HCT116 (cell line): ENCODE measurements around the gene ATP11B. TPM values are rescaled to one million over a fixed set of nuclear protein-coding genes. Genes with fewer than 3 reads are reported as not detected.

Experiments used
- ATAC-seq: fragments of 200-7000 bp; cut with Tn5 transposase; 2 replicates; pipeline ENCODE4 v1.9.1; 2020; ENCODE audit warnings: mild to moderate bottlenecking, moderate library complexity
- BruUV-seq: library from RNA; stranded (reverse); fragments of 400-500 nt; replicated peaks from 2 replicates; lab custom pipeline; 2021; lab: Mats Ljungman, UMichigan
- CTCF ChIA-PET: fragments of 300-600 bp; sonication (Branson Sonifier 250); formaldehyde crosslinking; loops from one replicate; lab custom pipeline; 2021; ENCODE audit warnings: antibody characterized with exemption; lab: Charles Lee
- POLR2A ChIA-PET: fragments of 300-600, 350-600 bp; sonication (Branson Sonifier 250); formaldehyde crosslinking; loops from one replicate; lab custom pipeline; 2021; ENCODE audit warnings: antibody characterized with exemption; lab: Charles Lee
- RAD21 ChIA-PET, 2 experiments: fragments of 300-600 bp; sonication (Branson Sonifier 250); formaldehyde crosslinking; loops; one replicate each; lab custom pipeline; 2023; ENCODE audit warnings: low total read pairs in 2 of 2; ENCODE audit not compliant: uncharacterized antibody in 2 of 2, unreplicated experiment in 2 of 2, low non-redundant PET in 1 of 2; lab: Charles Lee
- DNase-seq: peaks from one replicate; pipeline ENCODE4 v3.0.0-alpha.2; 2010; ENCODE audit warnings: low read depth, low spot score
- H2AFZ ChIP-seq: fragments of 200-600 bp; shearing (Covaris generic), sonication (generic); 2 replicates; pipeline ENCODE4 v1.6.1; 2017; ENCODE audit warnings: low read depth, mixed run types, mixed read lengths, antibody characterized with exemption, low read length; ENCODE audit not compliant: poor library complexity, severe bottlenecking
- H3K27ac ChIP-seq: 2 replicates; pipeline ENCODE4 v1.5.1; 2012; ENCODE audit warnings: low read depth, low read length
- H3K27me3 ChIP-seq: fragments of 200-600 bp; sonication (generic); 2 replicates; pipeline ENCODE4 v1.6.1; 2016; ENCODE audit warnings: mixed run types, low read length, mixed read lengths; ENCODE audit not compliant: insufficient read depth
- H3K36me3 ChIP-seq, 2 experiments: fragments of 200-500 bp in 1 of 2; fragments of 200-600 bp in 1 of 2; sonication (Bioruptor generic) in 1 of 2; sonication (generic) in 1 of 2; 2 replicates each; pipeline versions ENCODE4 v1.5.1 to v1.6.1; 2014 to 2016; ENCODE audit warnings: low read length in 2 of 2, inconsistent platforms in 1 of 2, mixed read lengths in 1 of 2, mixed run types in 1 of 2; ENCODE audit not compliant: insufficient read depth in 2 of 2, control insufficient read depth in 1 of 2
- H3K4me1 ChIP-seq, 2 experiments: fragments of 200-600 bp in 1 of 2; sonication (generic) in 1 of 2; 2 replicates each; pipeline versions ENCODE4 v1.5.1 to v1.6.1; 2012 to 2017; ENCODE audit warnings: low read length in 2 of 2, inconsistent platforms in 1 of 2, mild to moderate bottlenecking in 1 of 2, mixed read lengths in 1 of 2, mixed run types in 1 of 2, moderate library complexity in 1 of 2; ENCODE audit not compliant: insufficient read depth in 2 of 2, control insufficient read depth in 1 of 2
- H3K4me2 ChIP-seq: fragments of 200-600 bp; sonication (generic); 2 replicates; pipeline ENCODE4 v1.6.1; 2017; ENCODE audit warnings: mixed run types, low read length, mixed read lengths
- H3K4me3 ChIP-seq, 2 experiments: fragments of 200-600 bp in 1 of 2; sonication (generic) in 1 of 2; replicated peaks in 1 of 2; 2 replicates each; pipeline ENCODE4 v1.5.1; 2011 to 2016; ENCODE audit warnings: low read length in 2 of 2, control low read depth in 1 of 2, low read depth in 1 of 2, mild to moderate bottlenecking in 1 of 2, mixed read lengths in 1 of 2, mixed run types in 1 of 2
- H3K79me2 ChIP-seq: fragments of 200-600 bp; sonication (generic); 2 replicates; pipeline ENCODE4 v1.6.1; 2017; ENCODE audit warnings: mild to moderate bottlenecking, mixed run types, low read length, moderate library complexity, mixed read lengths; ENCODE audit not compliant: insufficient read depth
- H3K9ac ChIP-seq: fragments of 200-600 bp; sonication (generic); 2 replicates; pipeline ENCODE4 v1.6.1; 2016; ENCODE audit warnings: low read length, mixed read lengths
- H3K9me2 ChIP-seq: fragments of 200-600 bp; sonication (generic), shearing (Covaris generic); 2 replicates; pipeline ENCODE4 v1.6.1; 2017; ENCODE audit warnings: mixed run types, mild to moderate bottlenecking, moderate library complexity; ENCODE audit not compliant: insufficient read depth
- H3K9me3 ChIP-seq, 2 experiments: fragments of 200-500 bp in 1 of 2; fragments of 200-600 bp in 1 of 2; sonication (Bioruptor generic) in 1 of 2; sonication (generic) in 1 of 2; 2 replicates each; pipeline ENCODE4 v1.6.1; 2014 to 2017; ENCODE audit warnings: low read length in 2 of 2, mixed read lengths in 2 of 2, inconsistent platforms in 1 of 2, low read depth in 1 of 2, mild to moderate bottlenecking in 1 of 2, mixed run types in 1 of 2, moderate library complexity in 1 of 2; ENCODE audit not compliant: control insufficient read depth in 1 of 2, insufficient read depth in 1 of 2
- H4K20me1 ChIP-seq: fragments of 200-600 bp; sonication (generic), shearing (Covaris generic); 2 replicates; pipeline ENCODE4 v1.6.1; 2017; ENCODE audit warnings: mixed run types, mild to moderate bottlenecking, moderate library complexity; ENCODE audit not compliant: insufficient read depth
- EGR1 ChIP-seq: IDR thresholded peaks from 2 replicates; pipeline ENCODE4 v1.6.1; 2012; ENCODE audit warnings: low read depth
- ELF1 ChIP-seq: IDR thresholded peaks from 2 replicates; pipeline ENCODE4 v1.6.1; 2012; ENCODE audit warnings: low read depth, borderline replicate concordance
- FOSL1 ChIP-seq: IDR thresholded peaks from 2 replicates; pipeline ENCODE4 v1.6.1; 2012; ENCODE audit warnings: low read depth
- JUND ChIP-seq: IDR thresholded peaks from 2 replicates; pipeline ENCODE4 v1.6.1; 2012
- RAD21 ChIP-seq: IDR thresholded peaks from 2 replicates; pipeline ENCODE4 v1.6.1; 2012; ENCODE audit warnings: low read depth, mild to moderate bottlenecking
- SIN3A ChIP-seq: IDR thresholded peaks from 2 replicates; pipeline ENCODE4 v1.6.1; 2012; ENCODE audit warnings: low read depth
- intact Hi-C: fragments of 100-400 bp; cut with micrococcal nuclease; formaldehyde crosslinking; loops from 2 replicates; pipeline ENCODE4 v1.10.0; 2022
- total RNA-seq: library from RNA; stranded (reverse); gene quantifications from one replicate; pipeline ENCODE4 v1.2.1, GENCODE V29; 2021; ENCODE audit not compliant: unreplicated experiment
- TF ChIP-seq, protein P1 (sequence below), 3 experiments: fragments of 200-600 bp in 1 of 3; sonication (generic) in 1 of 3; IDR thresholded peaks in 2 of 3; conservative IDR thresholded peaks in 1 of 3; 2 replicates each; pipeline ENCODE4 v1.5.1; 2012 to 2017; ENCODE audit warnings: low read depth in 2 of 3, low read length in 2 of 3, antibody characterized with exemption in 1 of 3, borderline replicate concordance in 1 of 3, control low read depth in 1 of 3, mild to moderate bottlenecking in 1 of 3, mixed read lengths in 1 of 3, mixed run types in 1 of 3, moderate library complexity in 1 of 3; ENCODE audit not compliant: insufficient read depth in 1 of 3

ATP11B gene
- total RNA-seq, 1 experiment from 2014 or later, result 53.0 TPM

DNA sequence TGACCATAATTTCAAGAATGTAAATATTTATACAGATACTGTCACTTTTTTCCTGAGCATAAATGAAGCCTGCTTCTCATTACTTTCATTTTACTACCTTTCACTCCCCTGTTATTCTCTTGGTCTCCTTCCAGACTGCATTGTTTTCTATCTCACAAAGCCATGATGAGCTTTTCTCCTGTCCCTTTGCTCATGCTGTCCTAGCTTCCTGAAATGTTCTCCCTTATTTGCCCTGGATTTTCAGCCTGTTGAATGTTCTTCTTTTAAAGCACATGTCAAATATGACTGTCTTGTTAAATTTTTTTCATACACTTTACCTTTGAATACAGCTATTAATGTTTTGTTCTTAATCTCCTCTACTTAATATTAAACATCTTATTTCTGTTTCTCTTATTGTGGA, 31.7 kb downstream of the ATP11B start (continued):
- TF ChIP-seq, protein P1, sequence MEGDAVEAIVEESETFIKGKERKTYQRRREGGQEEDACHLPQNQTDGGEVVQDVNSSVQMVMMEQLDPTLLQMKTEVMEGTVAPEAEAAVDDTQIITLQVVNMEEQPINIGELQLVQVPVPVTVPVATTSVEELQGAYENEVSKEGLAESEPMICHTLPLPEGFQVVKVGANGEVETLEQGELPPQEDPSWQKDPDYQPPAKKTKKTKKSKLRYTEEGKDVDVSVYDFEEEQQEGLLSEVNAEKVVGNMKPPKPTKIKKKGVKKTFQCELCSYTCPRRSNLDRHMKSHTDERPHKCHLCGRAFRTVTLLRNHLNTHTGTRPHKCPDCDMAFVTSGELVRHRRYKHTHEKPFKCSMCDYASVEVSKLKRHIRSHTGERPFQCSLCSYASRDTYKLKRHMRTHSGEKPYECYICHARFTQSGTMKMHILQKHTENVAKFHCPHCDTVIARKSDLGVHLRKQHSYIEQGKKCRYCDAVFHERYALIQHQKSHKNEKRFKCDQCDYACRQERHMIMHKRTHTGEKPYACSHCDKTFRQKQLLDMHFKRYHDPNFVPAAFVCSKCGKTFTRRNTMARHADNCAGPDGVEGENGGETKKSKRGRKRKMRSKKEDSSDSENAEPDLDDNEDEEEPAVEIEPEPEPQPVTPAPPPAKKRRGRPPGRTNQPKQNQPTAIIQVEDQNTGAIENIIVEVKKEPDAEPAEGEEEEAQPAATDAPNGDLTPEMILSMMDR (IDR thresholded peaks at IDR 0.05 in 2 of 3, conservative IDR thresholded peaks at IDR 0.05 in 1 of 3; ENCODE audit: borderline replicate concordance in 1 of 3, insufficient read depth in 1 of 3, low read depth in 2 of 3, low read length in 2 of 3), result no peak
- TF ChIP-seq RAD21, result no peak

DNA sequence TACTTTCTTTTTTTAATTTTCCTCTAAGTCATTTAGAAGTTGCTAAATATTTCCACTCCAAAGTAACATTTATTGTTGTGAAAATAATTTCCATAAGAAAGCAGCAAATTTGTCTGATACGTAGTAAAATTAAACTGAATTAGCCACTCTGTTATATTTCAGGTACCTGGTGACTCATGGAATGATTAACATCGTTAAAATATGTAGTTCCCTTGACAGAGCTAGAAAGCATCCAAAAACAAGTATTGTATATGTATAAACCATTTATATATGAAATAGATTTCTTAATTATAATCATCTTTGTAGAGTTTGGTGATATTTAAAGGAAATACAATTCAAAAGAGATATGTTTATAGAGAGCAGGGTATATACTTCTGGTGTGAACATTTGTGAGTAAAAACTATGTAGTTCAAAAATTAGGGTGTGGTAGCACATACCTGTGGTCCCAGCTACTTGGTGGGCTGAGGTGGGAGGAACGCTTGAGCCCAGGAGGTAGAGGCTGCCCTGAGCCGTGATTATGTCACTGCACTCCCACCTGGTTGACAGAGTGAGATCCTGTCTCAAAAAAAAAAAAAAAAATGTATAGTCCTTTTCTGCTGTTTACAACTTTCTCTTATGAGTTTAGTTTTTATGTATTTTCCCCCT, 36.6 kb downstream of the ATP11B start:
- H4K20me1 ChIP-seq, result no peaks in the 10 kb centered on the region
- H3K4me3 ChIP-seq, result no peak overlapping the region
- H3K27me3 ChIP-seq, result no peaks in the 10 kb centered on the region
- intact Hi-C loops, result no loop called here
- DNase-seq, result peak; percentile 27
- H3K9me3 ChIP-seq, result no peaks in the 10 kb centered on the region
- H3K4me1 ChIP-seq, result peaks cover 6 to 18% of the 10 kb centered on the region in 2 experiments; a peak in 3 of 4 replicates
- ChIA-PET CTCF (no interaction called here), POLR2A (no interaction called here), RAD21 (no interaction called here)
- TF ChIP-seq FOSL1 (peak; percentile 56; the same call in 1 of the 2 replicates), JUND (peak; percentile 25), ELF1 (no peak), EGR1 (0 out of 2 replicates have a peak, but pooled peaks have one; percentile 19), SIN3A (no peak)
- no peak overlapping the region; the same call in 1 of the 2 replicates for H3K27ac ChIP-seq
- H3K9ac ChIP-seq, result no peak overlapping the region
- peak; percentile 91 for ATAC-seq
- no peaks in the 10 kb centered on the region for H3K9me2 ChIP-seq
- no peak overlapping the region for H2AFZ ChIP-seq
- H3K79me2 ChIP-seq, result 0 out of 2 replicates have a peak, but pooled peaks cover 2% of the 10 kb centered on the region
- BruUV-seq, result no TSS peak
- peak overlapping the region; percentile 49 for H3K4me2 ChIP-seq
- H3K36me3 ChIP-seq, result no peaks in the 10 kb centered on the region
